GM23338 (cell line): ENCODE results near the gene C17orf107. TPM values are rescaled to one million over a fixed set of nuclear protein-coding genes. Genes with fewer than 3 reads are reported as not detected.

Experiments used
- ATAC-seq: fragments of 200-7000 bp; cut with Tn5 transposase; 3 replicates; pipeline ENCODE4 v1.9.1; 2020
- DNase-seq: peaks from one replicate; pipeline ENCODE4 v3.0.0-alpha.2; 2015; ENCODE audit warnings: low spot score
- H2AFZ ChIP-seq: fragments of 200-600 bp; sonication (generic); 2 replicates; pipeline ENCODE4 v1.8.0; 2016; ENCODE audit warnings: antibody characterized with exemption, mild to moderate bottlenecking, moderate library complexity
- H3F3A ChIP-seq: fragments of 200-600 bp; sonication (generic); replicated peaks from 2 replicates; pipeline ENCODE4 v1.8.0; 2017; ENCODE audit warnings: antibody characterized with exemption, mixed run types, low read depth
- H3K27ac ChIP-seq: fragments of 200-600 bp; sonication (generic); 2 replicates; pipeline ENCODE4 v1.6.1; 2016; ENCODE audit warnings: low read depth
- H3K27me3 ChIP-seq: fragments of 200-600 bp; sonication (generic); 2 replicates; pipeline ENCODE4 v1.8.0; 2016; ENCODE audit warnings: mild to moderate bottlenecking, mixed run types, moderate library complexity; ENCODE audit not compliant: insufficient read depth
- H3K36me3 ChIP-seq: fragments of 200-600 bp; sonication (generic); 2 replicates; pipeline ENCODE4 v1.8.0; 2016; ENCODE audit warnings: mild to moderate bottlenecking; ENCODE audit not compliant: insufficient read depth
- H3K4me1 ChIP-seq: fragments of 200-600 bp; sonication (generic); 2 replicates; pipeline ENCODE4 v1.8.0; 2016; ENCODE audit warnings: mild to moderate bottlenecking, moderate library complexity; ENCODE audit not compliant: insufficient read depth
- H3K4me2 ChIP-seq: fragments of 200-600 bp; sonication (generic); 2 replicates; pipeline ENCODE4 v1.7.1; 2017; ENCODE audit warnings: mixed run types
- H3K4me3 ChIP-seq: fragments of 200-600 bp; sonication (generic); 2 replicates; pipeline ENCODE4 v1.6.1; 2016; ENCODE audit warnings: mixed run types
- H3K79me2 ChIP-seq: fragments of 200-600 bp; sonication (generic); replicated peaks from 2 replicates; pipeline ENCODE4 v1.8.0; 2017; ENCODE audit warnings: mild to moderate bottlenecking; ENCODE audit not compliant: insufficient read depth
- H3K9me2 ChIP-seq: fragments of 200-600 bp; sonication (generic); 2 replicates; pipeline ENCODE4 v1.8.0; 2017; ENCODE audit not compliant: insufficient read depth
- H4K20me1 ChIP-seq: fragments of 200-600 bp; sonication (generic); replicated peaks from 2 replicates; pipeline ENCODE4 v1.8.0; 2017; ENCODE audit warnings: mild to moderate bottlenecking; ENCODE audit not compliant: insufficient read depth
- H3K27ac Mint-ChIP-seq: 2 replicates; pipeline ENCODE4 v1.8.0; 2020; ENCODE audit warnings: inconsistent platforms, mild to moderate bottlenecking, moderate library complexity, mixed read lengths
- H3K27me3 Mint-ChIP-seq: 3 replicates; pipeline ENCODE4 v1.8.0; 2022; ENCODE audit warnings: low read depth, mild to moderate bottlenecking, moderate library complexity, mixed read lengths, inconsistent platforms; ENCODE audit not compliant: insufficient read depth, poor library complexity
- H3K36me3 Mint-ChIP-seq: 3 replicates; pipeline ENCODE4 v1.8.0; 2021; ENCODE audit warnings: low read depth, mild to moderate bottlenecking, inconsistent platforms, moderate library complexity, mixed read lengths
- H3K4me1 Mint-ChIP-seq: 3 replicates; pipeline ENCODE4 v1.8.0; 2020; ENCODE audit warnings: mild to moderate bottlenecking, inconsistent platforms, mixed read lengths
- H3K4me3 Mint-ChIP-seq: 3 replicates; pipeline ENCODE4 v1.8.0; 2021; ENCODE audit warnings: moderate library complexity, mild to moderate bottlenecking, inconsistent platforms, mixed read lengths
- H3K9me3 Mint-ChIP-seq: 3 replicates; pipeline ENCODE4 v1.8.0; 2020; ENCODE audit warnings: moderate library complexity, mild to moderate bottlenecking, inconsistent platforms, mixed read lengths
- CREB1 ChIP-seq: fragments of 250-450 bp; sonication (Bioruptor Pico); IDR thresholded peaks from 2 replicates; pipeline ENCODE4 v1.5.0; 2020; ENCODE audit warnings: low read depth, mild to moderate bottlenecking, moderate library complexity
- ETS1 ChIP-seq: IDR thresholded peaks from 2 replicates; pipeline ENCODE4 v1.6.1; 2016; ENCODE audit warnings: antibody characterized with exemption
- EZH2 ChIP-seq: fragments of 200-600 bp; sonication (generic); IDR thresholded peaks from one replicate; pipeline ENCODE4 v1.8.0; 2017; ENCODE audit warnings: antibody characterized with exemption, mild to moderate bottlenecking, low read depth; ENCODE audit not compliant: unreplicated experiment
- EZH2phosphoT487 ChIP-seq: fragments of 200-600 bp; sonication (generic); IDR thresholded peaks from one replicate; pipeline ENCODE4 v1.8.1; 2018; ENCODE audit warnings: antibody characterized with exemption; ENCODE audit not compliant: unreplicated experiment
- NANOG ChIP-seq: IDR thresholded peaks from 2 replicates; pipeline ENCODE4 v1.6.1; 2016; ENCODE audit warnings: antibody characterized with exemption, borderline replicate concordance
- POLR2AphosphoS5 ChIP-seq: IDR thresholded peaks from 2 replicates; pipeline ENCODE4 v1.6.1; 2016; ENCODE audit warnings: antibody characterized with exemption, low read depth
- REST ChIP-seq: IDR thresholded peaks from one replicate; pipeline ENCODE4 v1.6.1; 2018; ENCODE audit warnings: antibody characterized with exemption; ENCODE audit not compliant: unreplicated experiment
- STAT1 ChIP-seq: IDR thresholded peaks from one replicate; pipeline ENCODE4 v1.6.1; 2016; ENCODE audit warnings: antibody characterized with exemption; ENCODE audit not compliant: unreplicated experiment
- ZNF331 ChIP-seq: fragments of 250-450 bp; sonication (Bioruptor Pico); IDR thresholded peaks from 2 replicates; pipeline ENCODE4 v1.5.0; 2020; ENCODE audit warnings: low read depth, mild to moderate bottlenecking, moderate library complexity
- polyA plus RNA-seq: library from polyadenylated mRNA; unstranded; fragments of >200 nt; fragmentation: Nextera tagmentation; extraction: Ambion mirVana; gene quantifications from 2 replicates; pipeline ENCODE4 v1.2.1, GENCODE V29; 2016
- total RNA-seq: library from RNA; depleted of rRNA; stranded (reverse); fragments of >200 nt; shearing (Covaris generic); gene quantifications from 2 replicates; pipeline ENCODE4 v1.2.3, GENCODE V29; 2014
- TF ChIP-seq, protein P1 (sequence below), 2 experiments: fragments of 200-600 bp in 1 of 2; sonication (generic) in 1 of 2; conservative IDR thresholded peaks; 2 replicates each; pipeline versions ENCODE4 v1.5.1 to v1.6.1; 2016 to 2017; ENCODE audit warnings: antibody characterized with exemption in 2 of 2, low read depth in 2 of 2, mild to moderate bottlenecking in 2 of 2, moderate library complexity in 1 of 2

The C17orf107 gene
- total and polyA plus RNA-seq, 2 experiments from 2014 or later, result 1.9 to 5.9 TPM

DNA sequence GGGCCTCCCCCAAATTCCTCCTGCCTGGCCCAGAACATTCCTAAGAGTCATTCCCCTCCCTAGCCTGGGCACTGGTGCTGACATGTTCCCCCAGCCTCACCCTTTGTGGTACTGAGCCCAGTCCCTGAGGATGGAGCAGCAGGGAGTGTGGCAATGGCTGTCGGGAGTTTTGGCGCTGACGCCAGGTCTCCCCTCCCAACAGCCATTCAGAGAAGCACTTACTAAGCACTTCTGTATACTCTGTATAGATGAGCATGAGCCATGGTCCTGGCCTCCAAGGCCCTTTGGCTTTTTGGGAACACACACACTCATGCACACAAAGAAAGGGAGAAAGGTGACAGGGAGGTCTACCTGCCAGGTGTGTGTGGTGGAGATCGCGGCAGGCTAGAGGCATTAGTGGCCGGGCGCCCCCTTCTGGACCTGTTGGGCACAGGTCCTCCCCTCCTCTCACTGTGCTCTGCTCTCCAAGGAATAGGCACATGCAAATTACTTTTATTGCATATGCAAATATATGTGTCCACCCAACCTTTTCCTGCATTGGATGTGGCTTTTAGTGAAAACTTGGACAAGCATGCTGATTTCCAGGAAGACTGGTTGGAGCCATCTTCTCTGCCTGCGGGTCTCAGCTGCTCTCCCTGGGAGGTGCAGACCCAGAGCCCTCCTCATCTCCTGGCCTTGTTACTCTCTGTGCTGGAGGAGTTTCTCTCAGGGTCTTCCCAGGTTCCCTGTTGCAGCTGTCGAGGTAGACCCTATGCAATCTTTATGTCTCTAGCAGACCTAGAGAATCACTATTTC is 17.4 kb upstream of the C17orf107 start:
- Mint-ChIP-seq H3K27ac (no peak overlapping the region; the same call in 1 of the 2 replicates), H3K9me3 (no peaks in the 10 kb centered on the region), H3K27me3 (peaks cover 13% of the 10 kb centered on the region), H3K4me3 (no peak overlapping the region; the same call in 2 of the 3 replicates), H3K4me1 (peaks cover 14% of the 10 kb centered on the region), H3K36me3 (peaks cover 32% of the 10 kb centered on the region)
- Histone ChIP-seq H3K27me3 (no peaks in the 10 kb centered on the region), H3K4me2 (no peak overlapping the region), H3K4me1 (no peaks in the 10 kb centered on the region), H3K4me3 (no peak overlapping the region), H4K20me1 (0 out of 2 replicates have a peak, but pooled peaks cover 3% of the 10 kb centered on the region), H3K27ac (peak overlapping the region; percentile 51), H3K9me2 (no peaks in the 10 kb centered on the region), H3F3A (peaks cover 7% of the 10 kb centered on the region; the same call in 1 of the 2 replicates), H3K79me2 (no peaks in the 10 kb centered on the region), H3K36me3 (peaks cover 3% of the 10 kb centered on the region; the same call in 1 of the 2 replicates), H2AFZ (no peak overlapping the region)
- DNase-seq (peak; percentile 93), ATAC-seq (peak; percentile 98)
- TF ChIP-seq EZH2, result no peak
- peak; percentile 28; the same call in 1 of the 2 replicates for TF ChIP-seq POLR2AphosphoS5
- TF ChIP-seq, protein P1, sequence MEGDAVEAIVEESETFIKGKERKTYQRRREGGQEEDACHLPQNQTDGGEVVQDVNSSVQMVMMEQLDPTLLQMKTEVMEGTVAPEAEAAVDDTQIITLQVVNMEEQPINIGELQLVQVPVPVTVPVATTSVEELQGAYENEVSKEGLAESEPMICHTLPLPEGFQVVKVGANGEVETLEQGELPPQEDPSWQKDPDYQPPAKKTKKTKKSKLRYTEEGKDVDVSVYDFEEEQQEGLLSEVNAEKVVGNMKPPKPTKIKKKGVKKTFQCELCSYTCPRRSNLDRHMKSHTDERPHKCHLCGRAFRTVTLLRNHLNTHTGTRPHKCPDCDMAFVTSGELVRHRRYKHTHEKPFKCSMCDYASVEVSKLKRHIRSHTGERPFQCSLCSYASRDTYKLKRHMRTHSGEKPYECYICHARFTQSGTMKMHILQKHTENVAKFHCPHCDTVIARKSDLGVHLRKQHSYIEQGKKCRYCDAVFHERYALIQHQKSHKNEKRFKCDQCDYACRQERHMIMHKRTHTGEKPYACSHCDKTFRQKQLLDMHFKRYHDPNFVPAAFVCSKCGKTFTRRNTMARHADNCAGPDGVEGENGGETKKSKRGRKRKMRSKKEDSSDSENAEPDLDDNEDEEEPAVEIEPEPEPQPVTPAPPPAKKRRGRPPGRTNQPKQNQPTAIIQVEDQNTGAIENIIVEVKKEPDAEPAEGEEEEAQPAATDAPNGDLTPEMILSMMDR (conservative IDR thresholded peaks at IDR 0.05; ENCODE audit: low read depth in 2 of 2), result peak; percentile 93 to 94

DNA sequence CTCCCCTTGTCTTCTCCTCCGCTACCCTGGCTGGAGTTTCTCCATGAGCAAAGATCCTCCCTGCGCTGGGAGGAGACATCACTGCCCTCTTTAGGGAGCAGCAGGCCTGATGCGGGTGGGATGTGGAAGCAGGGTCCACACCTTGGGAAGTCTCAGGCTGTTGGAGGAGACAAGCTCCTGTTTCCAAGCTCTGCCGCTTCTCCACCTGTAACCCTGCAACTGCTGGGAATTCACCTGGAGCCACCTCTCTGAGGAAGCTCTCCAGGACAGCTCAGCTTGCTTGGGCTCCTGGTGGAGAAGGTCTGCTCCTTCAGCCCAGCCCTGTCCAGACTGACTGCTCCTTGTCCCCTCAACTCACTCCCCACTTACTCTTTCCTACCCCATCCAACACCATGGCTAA is 14.8 kb upstream of the C17orf107 start:
- Histone ChIP-seq H3F3A (peaks cover 12% of the 10 kb centered on the region; the same call in 1 of the 2 replicates), H3K27ac (no peak overlapping the region), H3K4me2 (no peak overlapping the region), H3K9me2 (no peaks in the 10 kb centered on the region), H3K79me2 (no peaks in the 10 kb centered on the region), H3K36me3 (no peaks in the 10 kb centered on the region), H3K27me3 (no peaks in the 10 kb centered on the region), H3K4me3 (no peak overlapping the region), H2AFZ (no peak overlapping the region), H4K20me1 (0 out of 2 replicates have a peak, but pooled peaks cover 6% of the 10 kb centered on the region), H3K4me1 (no peaks in the 10 kb centered on the region; the same call in 1 of the 2 replicates)
- Mint-ChIP-seq H3K36me3 (peaks cover 42% of the 10 kb centered on the region), H3K4me1 (peaks cover 19% of the 10 kb centered on the region), H3K27me3 (peaks cover 21% of the 10 kb centered on the region), H3K27ac (no peak overlapping the region), H3K4me3 (no peak overlapping the region), H3K9me3 (no peaks in the 10 kb centered on the region)
- DNase-seq (no peak), ATAC-seq (no peak)
- no peak for TF ChIP-seq EZH2
- TF ChIP-seq EZH2phosphoT487, result no peak
- TF ChIP-seq ETS1, result no peak
- no peak for TF ChIP-seq STAT1
- TF ChIP-seq, protein P1 (conservative IDR thresholded peaks at IDR 0.05; ENCODE audit: low read depth in 2 of 2), result no peak
- TF ChIP-seq CREB1 (CRISPR knock-in tag), result no peak
- TF ChIP-seq REST, result no peak
- TF ChIP-seq NANOG, result no peak
- no peak for TF ChIP-seq ZNF331 (CRISPR knock-in tag)
- TF ChIP-seq POLR2AphosphoS5, result no peak
